Aorta (tissue), 5 donors: ENCODE measurements around the gene ZNF556. TPM values are rescaled to one million over a fixed set of nuclear protein-coding genes. Genes with fewer than 3 reads are reported as not detected.

ENCODE experiments used
- ATAC-seq: fragments of 200-7000 bp; cut with Tn5 transposase; one replicate; pipeline ENCODE4 v1.9.1; 2022; ENCODE audit warnings: moderate library complexity; ENCODE audit not compliant: low FRiP score
- DNase-seq, 2 donors: peaks; one replicate each; pipeline ENCODE4 v3.0.0-alpha.2; 2020
- H3K27ac ChIP-seq, 2 donors: one replicate each; pipeline ENCODE4 v1.5.1; 2013; ENCODE audit warnings: low read length in 2 of 2, mild to moderate bottlenecking in 2 of 2, moderate library complexity in 2 of 2, control low read depth in 1 of 2, inconsistent platforms in 1 of 2, low read depth in 1 of 2
- H3K27me3 ChIP-seq, 2 donors: one replicate each; pipeline ENCODE4 v1.6.1; 2013; ENCODE audit warnings: control low read depth in 1 of 2, low read length in 1 of 2, mild to moderate bottlenecking in 1 of 2, moderate library complexity in 1 of 2; ENCODE audit not compliant: insufficient read depth in 2 of 2, control insufficient read depth in 1 of 2
- H3K36me3 ChIP-seq, 2 donors: one replicate each; pipeline ENCODE4 v1.6.1; 2013; ENCODE audit warnings: control low read depth in 1 of 2, low read length in 1 of 2, mild to moderate bottlenecking in 1 of 2; ENCODE audit not compliant: insufficient read depth in 2 of 2, control insufficient read depth in 1 of 2
- H3K4me1 ChIP-seq, 2 donors: one replicate each; pipeline ENCODE4 v1.6.1; 2013; ENCODE audit warnings: low read length in 2 of 2, control low read depth in 1 of 2, mild to moderate bottlenecking in 1 of 2, moderate library complexity in 1 of 2; ENCODE audit not compliant: insufficient read depth in 2 of 2, control insufficient read depth in 1 of 2
- H3K4me3 ChIP-seq, 2 donors: one replicate each; pipeline ENCODE4 v1.5.1; 2013; ENCODE audit warnings: low read length in 2 of 2, control low read depth in 1 of 2, mild to moderate bottlenecking in 1 of 2
- H3K9me3 ChIP-seq: one replicate; pipeline ENCODE4 v1.6.1; 2013; ENCODE audit warnings: mild to moderate bottlenecking, low read length; ENCODE audit not compliant: control insufficient read depth
- WGBS, 2 donors: extraction: QIAGEN DNeasy Blood & Tissue Kit; methylation state at CpG; one replicate each; pipeline ENCODE4 v1.1.7; 2013; 5-methylcytosine and 5-hydroxymethylcytosine counted together
- intact Hi-C, 2 donors: fragments of 100-400 bp; cut with DNase I; formaldehyde crosslinking; loops; one replicate each; pipeline versions ENCODE4 v1.14.2 to v1.15.0; 2022
- polyA plus RNA-seq, 2 donors: library from polyadenylated mRNA; stranded (reverse); fragments of 200-250 nt; gene quantifications; one replicate each; pipeline ENCODE4 v1.2.3, GENCODE V29; 2013
- total RNA-seq, 2 donors: library from RNA; stranded (reverse); fragmentation: NEBNext Ultra II Directional; extraction: Animal tissue kit (Norgen Biotek cat#: 25700); gene quantifications; one replicate each; pipeline ENCODE4 v1.2.1, GENCODE V29; 2021
- donor health status: healthy with polysubstance abuse.
- donor health status: Bipolar disorder and iron deficiency.
- donor health status: DM: no; HTN: no; CAD: no.
- donor health status: DM: no; HTN: no; CAD: no.
- donor health status: DM: yes; HTN: yes; CAD: no.

Gene ZNF556
- total and polyA plus RNA-seq, 4 donors, result 0.16 TPM; not detected in 3

DNA sequence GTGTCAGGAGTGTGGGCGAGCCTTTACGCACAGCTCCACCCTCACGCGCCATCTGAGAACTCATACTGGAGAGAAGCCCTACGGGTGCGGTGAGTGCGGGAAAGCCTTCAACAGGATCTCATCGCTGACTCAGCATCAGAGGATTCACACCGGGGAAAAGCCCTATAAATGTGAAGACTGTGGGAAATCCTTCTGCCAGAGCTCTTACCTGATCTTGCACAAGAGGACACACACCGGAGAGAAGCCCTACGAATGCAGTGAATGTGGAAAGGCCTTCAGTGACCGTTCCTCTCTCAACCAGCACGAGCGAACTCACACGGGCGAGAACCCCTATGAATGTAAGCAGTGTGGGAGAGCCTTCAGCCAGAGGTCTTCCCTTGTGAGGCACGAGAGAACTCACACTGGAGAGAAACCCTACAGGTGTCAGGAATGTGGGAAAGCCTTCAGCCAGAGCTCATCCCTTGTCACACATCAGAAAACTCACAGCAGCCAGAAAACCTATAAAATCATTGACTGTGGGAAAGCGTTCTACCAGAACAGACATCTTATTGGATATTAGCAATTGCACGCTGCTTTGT is 32.8 kb upstream of the ZNF556 start:
- no peaks in the 10 kb centered on the region for H3K27me3 ChIP-seq
- no peak for DNase-seq
- peaks cover 22% of the 10 kb centered on the region for H3K9me3 ChIP-seq
- no peaks in the 10 kb centered on the region for H3K4me1 ChIP-seq
- no peak overlapping the region for H3K4me3 ChIP-seq
- no peak overlapping the region for H3K27ac ChIP-seq
- no peak for ATAC-seq
- intact Hi-C loops, result no loop called here
- peaks cover 11 to 13% of the 10 kb centered on the region in 2 donors for H3K36me3 ChIP-seq
- 98 to 99% methylated on average over 19 of the region's 19 CpGs for WGBS, 2 donors

- intact Hi-C loops, result no loop called here
- 79 to 84% methylated on average over 4 of the region's 4 CpGs for WGBS, 2 donors
- Histone ChIP-seq H3K36me3 (peaks cover 8 to 10% of the 10 kb centered on the region in 2 donors), H3K4me1 (no peaks in the 10 kb centered on the region), H3K27me3 (no peaks in the 10 kb centered on the region), H3K4me3 (no peak overlapping the region), H3K27ac (no peak overlapping the region), H3K9me3 (peaks cover 18% of the 10 kb centered on the region)
- ATAC-seq (no peak), DNase-seq (no peak)
These were observed 29.7 kb upstream of the ZNF556 start for GRCh38 chr19:2837430-2837829.

DNA sequence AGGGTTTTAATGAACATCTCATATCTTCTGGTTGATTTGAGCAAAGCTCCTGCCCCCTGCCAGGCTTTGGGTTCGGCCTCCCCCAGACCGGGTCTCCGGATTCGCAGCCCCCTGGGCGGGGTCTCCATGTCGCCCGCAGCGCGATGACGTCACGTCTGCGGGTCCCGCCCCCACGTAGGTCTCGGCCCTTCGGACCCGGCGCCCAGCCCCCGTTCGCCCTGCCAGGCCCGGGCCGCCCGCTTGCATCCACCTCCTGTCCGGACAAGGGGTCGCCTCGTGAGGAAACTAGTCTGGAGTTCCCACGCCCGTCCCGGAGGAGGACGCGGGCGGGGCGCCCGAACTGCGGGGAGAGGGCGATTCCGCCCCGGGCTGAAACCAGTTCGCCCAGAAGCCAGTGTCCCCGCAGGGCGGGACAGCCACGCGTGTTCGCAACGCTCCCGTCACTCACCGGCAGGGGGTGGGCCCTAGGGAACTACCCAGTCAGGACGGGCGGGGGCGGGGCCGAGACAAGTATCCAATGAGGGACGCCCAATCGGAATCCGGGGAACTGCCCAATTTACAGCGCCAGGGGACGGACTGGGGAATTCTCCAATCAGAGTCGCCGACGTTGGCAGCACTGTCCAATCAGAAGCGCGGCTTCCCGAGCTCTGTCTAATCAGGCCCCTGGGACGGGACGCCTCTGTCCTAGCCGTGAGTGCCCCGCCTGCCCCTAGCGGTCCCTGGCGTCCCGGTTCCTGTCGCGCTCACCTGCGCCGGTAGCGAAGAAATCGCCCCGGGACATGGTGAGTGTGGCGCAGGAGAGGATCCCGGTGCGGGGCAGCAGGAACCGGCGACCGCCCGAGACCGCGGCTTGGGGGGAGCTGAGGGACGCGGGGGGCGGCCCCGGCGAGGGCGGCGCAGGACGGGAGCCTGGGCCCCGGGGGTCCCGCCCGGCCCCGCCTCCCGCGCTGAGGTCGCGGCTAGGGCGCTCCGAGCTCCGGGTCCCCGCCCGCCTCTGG is 26.0 kb upstream of the ZNF556 start, which contains the start of gene ZNF555:
Gene ZNF555 (plus strand): TSS at position 682 of the 998 bp plus-strand sequence. CDS start 98 bp downstream, at position 780.
- no peaks in the 10 kb centered on the region for H3K4me1 ChIP-seq
- intact Hi-C loops, result loop anchor here in 1 of 2 donors (1.0 kb wide), 1 partner anchor 59 kb away; the partner anchor contains the start of gene ZNF57
- no peaks in the 10 kb centered on the region for H3K9me3 ChIP-seq
- H3K27ac ChIP-seq, result peak within 1 kb of the TSS in 1 of 2 donors; percentile 72
- H3K27me3 ChIP-seq, result no peaks in the 10 kb centered on the region
- 0% methylated on average over 90 to 106 of the region's 106 CpGs for WGBS, 2 donors
- DNase-seq (peak; percentile 99 to 100), ATAC-seq (peak; percentile 100)
- no peaks in the 10 kb centered on the region for H3K36me3 ChIP-seq
- peak within 1 kb of the TSS; percentile 63 to 81 for H3K4me3 ChIP-seq

DNA sequence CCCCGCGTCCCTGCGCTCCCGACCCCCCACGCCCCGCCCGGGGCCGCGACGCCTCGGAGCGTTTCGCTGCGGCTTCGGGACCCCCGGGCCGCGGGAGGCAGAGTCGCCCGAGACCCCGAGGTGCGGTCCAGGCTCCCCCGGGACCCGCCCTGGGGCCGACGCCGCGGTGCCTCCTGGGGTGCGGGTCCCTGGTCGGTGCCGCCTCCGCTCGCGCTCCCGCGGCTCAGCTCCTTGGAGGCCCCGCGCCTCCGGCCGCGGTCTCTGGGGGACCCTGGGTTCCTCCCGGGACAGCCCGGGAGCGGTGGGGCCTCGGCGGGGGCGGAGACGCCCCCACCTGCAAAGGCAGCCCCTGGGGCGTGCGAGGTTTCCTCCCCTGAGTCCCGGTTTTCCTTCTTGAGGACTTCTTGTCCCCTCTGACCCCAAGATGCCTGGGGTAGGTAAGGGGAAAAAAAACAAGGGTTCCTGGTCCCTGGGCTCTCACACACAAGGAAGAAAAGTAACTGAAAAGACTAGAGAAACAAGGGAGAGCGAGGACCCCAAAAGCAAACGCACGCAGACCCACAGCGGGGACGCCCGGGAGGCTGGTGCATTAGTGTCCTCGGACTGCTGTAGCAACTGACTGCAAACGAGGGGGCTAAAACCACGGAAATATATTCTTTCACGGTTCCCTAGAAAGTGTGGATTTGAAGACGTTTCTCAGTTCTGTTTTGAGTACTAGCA is 25.1 kb upstream of the ZNF556 start:
- DNase-seq (no peak), ATAC-seq (no peak)
- intact Hi-C loops, result loop anchor here in 1 of 2 donors (1.0 kb wide), 1 partner anchor 58 kb away; the partner anchor contains the start of gene ZNF57
- WGBS, 2 donors, result 3% methylated on average over 42 to 62 of the region's 62 CpGs
- H3K27me3 ChIP-seq, result no peaks in the 10 kb centered on the region
- H3K36me3 ChIP-seq, result no peaks in the 10 kb centered on the region
- no peak overlapping the region for H3K27ac ChIP-seq
- H3K4me3 ChIP-seq, result peak overlapping the region; percentile 63 to 81
- H3K4me1 ChIP-seq, result no peaks in the 10 kb centered on the region
- H3K9me3 ChIP-seq, result peaks cover 2% of the 10 kb centered on the region

DNA sequence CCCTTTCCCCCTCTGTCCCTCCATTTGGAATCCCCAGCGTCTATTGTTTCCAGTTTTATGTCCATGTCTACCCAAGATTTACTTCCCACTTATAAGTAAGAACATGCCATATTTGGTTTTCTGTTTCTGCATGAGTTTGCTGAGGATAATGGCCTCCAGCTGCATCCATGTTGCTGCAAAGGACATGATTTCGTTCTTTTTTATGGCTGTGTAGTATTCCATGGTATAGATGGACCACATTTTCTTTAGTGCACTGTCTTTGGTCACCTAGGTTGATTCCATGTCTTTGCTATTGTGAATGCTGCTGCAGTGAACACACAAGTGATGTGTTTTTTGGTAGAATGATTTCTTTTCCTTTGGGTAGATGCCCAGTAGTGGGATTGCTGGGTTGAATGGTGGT is 22.0 kb upstream of the ZNF556 start:
- no peak for ATAC-seq
- Histone ChIP-seq H3K27me3 (no peaks in the 10 kb centered on the region), H3K4me3 (no peak overlapping the region), H3K9me3 (peaks cover 6% of the 10 kb centered on the region), H3K4me1 (no peaks in the 10 kb centered on the region), H3K36me3 (no peaks in the 10 kb centered on the region), H3K27ac (no peak overlapping the region)
- intact Hi-C loops, result no loop called here
- DNase-seq, result no peak
- 92 to 96% methylated on average over 2 of the region's 2 CpGs for WGBS, 2 donors

DNA sequence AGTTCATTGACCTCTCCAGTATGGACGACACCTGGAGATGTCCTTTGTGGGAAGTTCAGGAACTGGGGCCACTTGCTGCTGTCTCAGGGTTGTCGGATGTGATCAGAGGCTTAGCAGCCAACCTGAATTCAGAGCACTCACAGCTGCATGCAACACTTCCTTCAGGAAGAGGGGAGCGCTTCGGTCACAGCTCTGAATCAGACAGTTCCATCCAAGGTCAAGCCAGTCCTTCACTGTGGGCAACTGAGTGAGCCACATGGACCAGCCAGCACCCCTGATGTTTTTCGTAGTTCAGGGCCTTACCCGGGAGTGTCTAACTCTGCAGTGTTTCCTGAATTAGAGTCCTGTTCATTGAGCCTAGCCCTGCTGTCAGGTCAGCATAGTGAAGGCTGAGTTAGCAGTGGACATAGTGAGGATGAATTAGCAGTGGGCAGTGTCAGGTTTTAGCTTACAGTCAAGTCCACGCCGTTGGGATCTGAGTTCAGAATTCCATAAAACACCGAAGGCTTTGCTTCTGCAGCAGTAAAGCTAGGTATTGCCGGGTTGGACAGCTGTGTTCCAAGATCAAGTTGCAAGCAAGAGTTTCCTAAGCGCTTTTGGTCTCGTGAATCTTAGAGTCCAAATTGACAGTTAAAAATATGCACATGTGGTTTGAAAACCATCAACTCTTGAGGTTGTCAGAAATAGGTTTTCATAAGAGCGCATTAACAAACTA is 20.8 kb upstream of the ZNF556 start:
- no peak for DNase-seq
- 91% methylated on average over 13 of the region's 13 CpGs for WGBS, 2 donors
- Histone ChIP-seq H3K4me3 (no peak overlapping the region), H3K9me3 (peaks cover 9% of the 10 kb centered on the region), H3K4me1 (no peaks in the 10 kb centered on the region), H3K27me3 (no peaks in the 10 kb centered on the region), H3K27ac (no peak overlapping the region), H3K36me3 (peaks cover 1 to 9% of the 10 kb centered on the region in 2 donors)
- intact Hi-C loops, result no loop called here
- no peak for ATAC-seq

GRCh38 chr19:2847507-2847906 is 19.6 kb upstream of the ZNF556 start:
- intact Hi-C loops, result no loop called here
- ATAC-seq, result no peak

GRCh38 chr19:2848616-2849015 is 18.5 kb upstream of the ZNF556 start:
- Histone ChIP-seq H3K4me3 (no peak overlapping the region), H3K9me3 (peaks cover 24% of the 10 kb centered on the region), H3K4me1 (no peaks in the 10 kb centered on the region), H3K27me3 (no peaks in the 10 kb centered on the region), H3K27ac (no peak overlapping the region), H3K36me3 (peaks cover 14 to 30% of the 10 kb centered on the region in 2 donors)
- intact Hi-C loops, result no loop called here
- 84 to 86% methylated on average over 4 of the region's 4 CpGs for WGBS, 2 donors
- no peak for ATAC-seq
- no peak for DNase-seq

More at GRCh38 chr19:2847507-2847906, 19.6 kb upstream of the ZNF556 start:
- no peak overlapping the region for H3K4me3 ChIP-seq
- no peak overlapping the region for H3K27ac ChIP-seq
- H3K4me1 ChIP-seq, result no peaks in the 10 kb centered on the region
- DNase-seq, result no peak
- peaks cover 13% of the 10 kb centered on the region for H3K9me3 ChIP-seq
- no peaks in the 10 kb centered on the region for H3K27me3 ChIP-seq
- H3K36me3 ChIP-seq, result peaks cover 6 to 19% of the 10 kb centered on the region in 2 donors
- WGBS, 2 donors, result 95 to 98% methylated on average over 3 of the region's 3 CpGs
